K562 (cell line): ENCODE measurements around the gene VDAC1. TPM values are rescaled to one million over a fixed set of nuclear protein-coding genes. Genes with fewer than 3 reads are reported as not detected.

Experiments
- ATAC-seq: fragments of 200-7000 bp; cut with Tn5 transposase; 3 replicates; pipeline ENCODE4 v1.9.1; 2020; ENCODE audit warnings: moderate library complexity
- BruUV-seq: library from RNA; stranded (reverse); fragments of 400-500 nt; replicated peaks from 2 replicates; lab custom pipeline; 2021; lab: Mats Ljungman, UMichigan
- CTCF ChIA-PET: fragments of 300-600 bp; formaldehyde crosslinking; extraction: SDS; loops from one replicate; lab custom pipeline; 2021; ENCODE audit warnings: low intra/inter-chr PET ratio; lab: Yijun Ruan, JAX
- POLR2A ChIA-PET: fragments of 300-600, 350-650 bp; sonication (Branson Sonifier 250); formaldehyde crosslinking; extraction: SDS; loops from one replicate; lab custom pipeline; 2021; ENCODE audit warnings: antibody characterized with exemption, inconsistent platforms; lab: Yijun Ruan, JAX
- DNase-seq, 4 experiments: peaks; one replicate each; pipeline versions ENCODE4 v3.0.0 to v3.0.0-alpha.2; 2011 to 2018; ENCODE audit warnings: low spot score in 3 of 4, mixed read lengths in 3 of 4; ENCODE audit errors: extremely low read depth in 1 of 4
- FAIRE-seq: peaks from 2 replicates; lab custom pipeline; 2011; peaks lifted over from hg19 to GRCh38; lab: Jason Lieb, UNC
- H2AFZ ChIP-seq: 2 replicates; pipeline ENCODE4 v1.6.0; 2011; ENCODE audit warnings: low read depth, low read length, control low read depth, inconsistent platforms
- H3K27ac ChIP-seq: fragments of 200-600 bp; 3 replicates; pipeline ENCODE4 v1.8.0; 2011; ENCODE audit warnings: low read depth, mild to moderate bottlenecking, control low read depth, inconsistent platforms, low read length, moderate library complexity, mixed read lengths; ENCODE audit errors: extremely low read depth
- H3K27me3 ChIP-seq, 2 experiments: fragments of 300-600 bp in 1 of 2; 2 replicates in 1 of 2; 3 replicates in 1 of 2; pipeline versions ENCODE4 v1.6.0 to v1.8.0; 2011; ENCODE audit warnings: inconsistent platforms in 2 of 2, low read length in 2 of 2, mild to moderate bottlenecking in 1 of 2, mixed read lengths in 1 of 2, moderate library complexity in 1 of 2; ENCODE audit not compliant: control insufficient read depth in 2 of 2, insufficient read depth in 2 of 2
- H3K36me3 ChIP-seq: fragments of 300-600 bp; 3 replicates; pipeline ENCODE4 v1.8.0; 2011; ENCODE audit warnings: mild to moderate bottlenecking, low read length, inconsistent platforms; ENCODE audit not compliant: control insufficient read depth, insufficient read depth
- H3K4me1 ChIP-seq, 2 experiments: fragments of 200-600 bp in 1 of 2; replicated peaks in 1 of 2; 2 replicates in 1 of 2; 3 replicates in 1 of 2; pipeline versions ENCODE4 v1.5.1 to v1.8.0; 2011; ENCODE audit warnings: inconsistent platforms in 2 of 2, low read length in 2 of 2, mild to moderate bottlenecking in 1 of 2, mixed read lengths in 1 of 2, moderate library complexity in 1 of 2; ENCODE audit not compliant: control insufficient read depth in 2 of 2, insufficient read depth in 2 of 2
- H3K4me2 ChIP-seq: 2 replicates; pipeline ENCODE4 v1.6.1; 2011; ENCODE audit warnings: low read length, control low read depth, inconsistent platforms, mixed read lengths; ENCODE audit not compliant: insufficient read depth
- H3K4me3 ChIP-seq: fragments of 200-600 bp; sonication (generic), shearing (Covaris generic); 2 replicates; pipeline ENCODE4 v1.5.1; 2016; ENCODE audit warnings: control low read depth, inconsistent platforms
- H3K79me2 ChIP-seq: fragments of 200-600 bp; 3 replicates; pipeline ENCODE4 v1.8.0; 2011; ENCODE audit warnings: low read length, inconsistent platforms; ENCODE audit not compliant: control insufficient read depth, insufficient read depth
- H3K9ac ChIP-seq, 2 experiments: 2 replicates each; pipeline versions ENCODE4 v1.6.0 to v1.6.1; 2011; ENCODE audit warnings: low read depth in 2 of 2, low read length in 2 of 2, control low read depth in 1 of 2, inconsistent platforms in 1 of 2, mild to moderate bottlenecking in 1 of 2, mixed read lengths in 1 of 2; ENCODE audit not compliant: insufficient read depth in 1 of 2
- H3K9me1 ChIP-seq: one replicate; pipeline ENCODE4 v1.6.0; 2011; ENCODE audit warnings: inconsistent platforms, mild to moderate bottlenecking, low read length, moderate library complexity; ENCODE audit not compliant: control insufficient read depth, insufficient read depth
- H3K9me3 ChIP-seq: replicated peaks from 2 replicates; pipeline ENCODE4 v1.5.1; 2011; ENCODE audit warnings: low read depth, low read length, inconsistent platforms; ENCODE audit not compliant: control insufficient read depth, insufficient read depth
- H4K20me1 ChIP-seq: replicated peaks from 2 replicates; pipeline ENCODE4 v1.6.1; 2011; ENCODE audit warnings: low read length, inconsistent platforms, mixed read lengths; ENCODE audit not compliant: control insufficient read depth, insufficient read depth
- CAMTA2 ChIP-seq: fragments of 250-450 bp; sonication (Bioruptor Pico); conservative IDR thresholded peaks from 2 replicates; pipeline ENCODE4 v1.5.1; 2022
- CSDE1 ChIP-seq, 2 experiments: fragments of 450-650 bp; IDR thresholded peaks; 2 replicates each; pipeline ENCODE4 v1.6.1; 2016; ENCODE audit warnings: mild to moderate bottlenecking in 1 of 2
- MAFF ChIP-seq: IDR thresholded peaks from 2 replicates; pipeline ENCODE4 v1.6.1; 2012; ENCODE audit warnings: low read length, improper control_type of control experiment
- MEF2D ChIP-seq: conservative IDR thresholded peaks from 2 replicates; pipeline ENCODE4 v1.6.1; 2016; ENCODE audit warnings: low read depth, missing genetic modification characterization, missing compliant biosample characterization
- MEIS2 ChIP-seq: fragments of 450-650 bp; IDR thresholded peaks from 2 replicates; pipeline ENCODE4 v1.6.1; 2014; ENCODE audit warnings: mild to moderate bottlenecking; ENCODE audit not compliant: partially characterized antibody
- NBN ChIP-seq: fragments of 450-650 bp; IDR thresholded peaks from 2 replicates; pipeline ENCODE4 v1.6.1; 2016; ENCODE audit warnings: low read depth, mild to moderate bottlenecking
- NR1H2 ChIP-seq: sonication (generic); formaldehyde crosslinking; IDR thresholded peaks from 2 replicates; pipeline ENCODE4 v1.4.0; 2020; ENCODE audit warnings: mild to moderate bottlenecking, missing genetic modification reagents
- RCOR1 ChIP-seq, 2 experiments: IDR thresholded peaks; 2 replicates each; pipeline ENCODE4 v1.6.1; 2012; ENCODE audit warnings: low read depth in 2 of 2, low read length in 2 of 2, borderline replicate concordance in 1 of 2, improper control_type of control experiment in 1 of 2
- TCF7L2 ChIP-seq: fragments of 150-350 bp; IDR thresholded peaks from 2 replicates; pipeline ENCODE4 v1.6.1; 2016; ENCODE audit warnings: low read depth, mild to moderate bottlenecking, low read length, moderate library complexity
- ZBTB8A ChIP-seq: fragments of 450-650 bp; IDR thresholded peaks from 2 replicates; pipeline ENCODE4 v1.6.1; 2018; ENCODE audit warnings: mild to moderate bottlenecking, moderate library complexity; ENCODE audit not compliant: partially characterized antibody
- WGBS: fragments of 100-300 bp; shearing (Covaris generic); methylation state at CpG from one replicate; pipeline ENCODE4 v1.1.6; 2016; ENCODE audit warnings: low coverage, mixed read lengths; ENCODE audit not compliant: insufficient coverage; ENCODE audit errors: missing lambda C conversion rate; 5-methylcytosine and 5-hydroxymethylcytosine counted together
- in situ Hi-C: fragments of 300-500 bp; cut with MboI; formaldehyde crosslinking; loops from 4 replicates; pipeline ENCODE4 v1.15.0; 2018; ENCODE audit warnings: inconsistent platforms, mixed read lengths
- intact Hi-C: fragments of 100-400 bp; cut with micrococcal nuclease; formaldehyde crosslinking; loops from 2 replicates; pipeline ENCODE4 v1.14.2; 2022
- polyA plus RNA-seq, 8 experiments: library from polyadenylated mRNA; depleted of rRNA in 4 of 8; stranded (reverse) in 5 of 8; unstranded in 3 of 8; fragments of >200 nt; fragmentation: Nextera tagmentation in 2 of 8; fragmentation: Illumina TruSeq in 1 of 8; extraction: Ambion mirVana in 2 of 8; extraction: Trizol in 1 of 8; gene quantifications; 2 replicates each; pipeline versions ENCODE4 v1.2.1 to v1.2.3, GENCODE V29; 2011 to 2014; ENCODE audit warnings: inconsistent platforms in 1 of 8, missing spikeins in 1 of 8
- total RNA-seq, 7 experiments: library from RNA; depleted of rRNA in 6 of 7; stranded (reverse); fragments of >200 nt in 6 of 7; fragmentation: Illumina TruSeq in 2 of 7; extraction: Trizol in 2 of 7; gene quantifications; 2 replicates each; pipeline versions ENCODE4 v1.2.1 to v1.2.3, GENCODE V29; 2011 to 2021; ENCODE audit warnings: low replicate concordance in 1 of 7
- TF ChIP-seq, protein P1 (sequence below): fragments of 250-450 bp; sonication (Bioruptor Pico); IDR thresholded peaks from 2 replicates; pipeline ENCODE4 v1.5.0; 2021; ENCODE audit warnings: mild to moderate bottlenecking, borderline replicate concordance
- TF ChIP-seq, protein P2 (sequence below): sonication (generic); IDR thresholded peaks from 2 replicates; pipeline ENCODE4 v1.6.1; 2016

Gene VDAC1
- total and polyA plus RNA-seq, 9 of the 15 experiments (the other 6 are each of a cell fraction or from before 2014, with no cell fraction given), result 168 to 366 (median 293) TPM

DNA sequence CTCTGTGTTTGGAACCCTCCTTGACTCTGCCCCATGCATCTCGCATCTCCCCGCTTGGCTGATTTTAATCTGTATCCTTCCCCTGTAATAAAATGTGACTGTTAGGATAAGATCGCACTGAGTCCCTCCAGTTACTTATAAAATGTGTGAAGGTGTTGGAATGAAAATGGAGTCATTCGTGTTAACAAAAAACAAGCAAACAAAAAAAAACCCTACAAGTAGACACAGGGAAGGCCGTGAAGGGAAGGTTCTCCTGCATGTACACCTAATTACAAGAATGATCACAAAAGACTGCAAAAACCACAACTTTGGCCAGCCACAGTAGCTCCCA lies 14.2 kb upstream of the VDAC1 start (continued):
- no peak for TF ChIP-seq ZBTB8A
- no peak for TF ChIP-seq CAMTA2 (CRISPR knock-in tag)
- TF ChIP-seq CSDE1 (IDR thresholded peaks at IDR 0.05), result no peak
- no peak for TF ChIP-seq TCF7L2
- TF ChIP-seq, protein P1, sequence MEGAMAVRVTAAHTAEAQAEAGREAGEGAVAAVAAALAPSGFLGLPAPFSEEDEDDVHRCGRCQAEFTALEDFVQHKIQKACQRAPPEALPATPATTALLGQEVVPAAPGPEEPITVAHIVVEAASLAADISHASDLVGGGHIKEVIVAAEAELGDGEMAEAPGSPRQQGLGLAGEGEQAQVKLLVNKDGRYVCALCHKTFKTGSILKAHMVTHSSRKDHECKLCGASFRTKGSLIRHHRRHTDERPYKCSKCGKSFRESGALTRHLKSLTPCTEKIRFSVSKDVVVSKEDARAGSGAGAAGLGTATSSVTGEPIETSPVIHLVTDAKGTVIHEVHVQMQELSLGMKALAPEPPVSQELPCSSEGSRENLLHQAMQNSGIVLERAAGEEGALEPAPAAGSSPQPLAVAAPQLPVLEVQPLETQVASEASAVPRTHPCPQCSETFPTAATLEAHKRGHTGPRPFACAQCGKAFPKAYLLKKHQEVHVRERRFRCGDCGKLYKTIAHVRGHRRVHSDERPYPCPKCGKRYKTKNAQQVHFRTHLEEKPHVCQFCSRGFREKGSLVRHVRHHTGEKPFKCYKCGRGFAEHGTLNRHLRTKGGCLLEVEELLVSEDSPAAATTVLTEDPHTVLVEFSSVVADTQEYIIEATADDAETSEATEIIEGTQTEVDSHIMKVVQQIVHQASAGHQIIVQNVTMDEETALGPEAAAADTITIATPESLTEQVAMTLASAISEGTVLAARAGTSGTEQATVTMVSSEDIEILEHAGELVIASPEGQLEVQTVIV, result no peak

DNA sequence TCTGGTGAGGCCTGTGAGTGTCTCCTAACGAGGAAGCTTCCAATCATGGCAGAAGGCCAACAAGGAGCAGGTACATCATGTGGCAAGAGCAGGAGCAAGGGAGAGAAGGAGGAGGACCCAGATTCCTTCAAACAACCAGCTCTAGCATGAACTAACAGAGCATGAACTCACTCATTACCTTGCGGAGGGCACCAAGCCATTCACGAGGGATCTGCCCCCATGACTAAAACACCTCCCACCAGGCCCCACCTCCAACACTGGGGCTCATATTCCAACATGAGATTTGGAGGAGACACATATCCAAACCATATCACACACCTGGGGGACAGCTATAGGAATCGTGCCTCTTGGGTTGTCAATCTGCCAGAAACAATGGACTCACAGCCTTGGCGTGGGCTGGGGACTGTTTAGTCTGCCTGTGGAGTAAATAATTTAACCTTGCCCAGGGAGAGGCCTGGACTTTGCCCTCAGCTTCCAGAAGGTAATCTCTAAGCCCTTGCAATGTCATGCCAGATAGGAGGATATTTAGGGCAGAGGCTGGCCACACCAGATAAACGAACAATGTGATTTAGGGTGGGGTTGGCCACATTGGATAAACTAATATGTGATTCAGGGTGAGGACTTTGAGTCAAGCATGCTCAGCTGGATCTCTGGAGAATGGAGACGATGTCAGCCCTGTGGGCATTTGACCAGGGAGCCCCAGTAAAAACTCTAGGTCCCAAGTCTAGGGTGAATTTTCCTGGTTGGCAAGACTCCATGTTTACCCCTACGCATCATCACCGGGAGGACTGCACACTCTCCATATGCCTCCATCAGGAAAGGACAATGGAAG lies 13.6 kb upstream of the VDAC1 start:
- no peak overlapping the region for H2AFZ ChIP-seq
- peak; percentile 59 for ATAC-seq
- no peaks in the 10 kb centered on the region for H3K79me2 ChIP-seq
- intact Hi-C loops, result no loop called here
- peaks cover 24 to 45% of the 10 kb centered on the region in 2 experiments; a peak in 4 of 5 replicates for H3K27me3 ChIP-seq
- H3K4me2 ChIP-seq, result no peak overlapping the region
- H3K4me1 ChIP-seq, result peaks cover 0 to 4% of the 10 kb centered on the region in 2 experiments; a peak in 3 of 5 replicates
- H3K4me3 ChIP-seq, result no peak overlapping the region
- no peaks in the 10 kb centered on the region for H3K9me1 ChIP-seq
- CTCF ChIA-PET, result no interaction called here
- H3K9me3 ChIP-seq, result no peaks in the 10 kb centered on the region
- no peak for FAIRE-seq
- whole genome bisulfite sequencing, result 9% methylated on average over 9 of the region's 9 CpGs
- no peak overlapping the region for H3K27ac ChIP-seq
- no peaks in the 10 kb centered on the region for H3K36me3 ChIP-seq
- BruUV-seq, result no TSS peak
- H4K20me1 ChIP-seq, result peaks cover 10% of the 10 kb centered on the region
- peak in 2 of 4 experiments; percentile 38 to 42 for DNase-seq
- no peak overlapping the region for H3K9ac ChIP-seq
- in situ Hi-C loops, result no loop called here
- POLR2A ChIA-PET, result interaction anchor here (0.9 to 1.8 kb wide), 4 partner anchors 8 to 19 kb away, joined by 3 to 6 read pairs (median 4); partner anchors contain the start of gene VDAC1
- TF ChIP-seq NBN (no peak), RCOR1 (IDR thresholded peaks at IDR 0.05; ENCODE audit: borderline replicate concordance in 1 of 2, low read depth in 2 of 2, low read length in 2 of 2) (peak; percentile 74 to 94; a peak in 3 of 4 replicates), MEF2D (tag) (peak; percentile 65; the same call in 1 of the 2 replicates), MEIS2 (peak; percentile 23), NR1H2 (CRISPR knock-in tag) (no peak), MAFF (peak; percentile 37; the same call in 1 of the 2 replicates)
- TF ChIP-seq, protein P2, sequence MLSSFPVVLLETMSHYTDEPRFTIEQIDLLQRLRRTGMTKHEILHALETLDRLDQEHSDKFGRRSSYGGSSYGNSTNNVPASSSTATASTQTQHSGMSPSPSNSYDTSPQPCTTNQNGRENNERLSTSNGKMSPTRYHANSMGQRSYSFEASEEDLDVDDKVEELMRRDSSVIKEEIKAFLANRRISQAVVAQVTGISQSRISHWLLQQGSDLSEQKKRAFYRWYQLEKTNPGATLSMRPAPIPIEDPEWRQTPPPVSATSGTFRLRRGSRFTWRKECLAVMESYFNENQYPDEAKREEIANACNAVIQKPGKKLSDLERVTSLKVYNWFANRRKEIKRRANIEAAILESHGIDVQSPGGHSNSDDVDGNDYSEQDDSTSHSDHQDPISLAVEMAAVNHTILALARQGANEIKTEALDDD, result no peak
